SIG-M5 treated with dmso at 0.1 percent for 504 hours (cell line): ENCODE measurements around the gene TNRC6A.
"Not testable (repeated sequence)": the region's sequence is repeated elsewhere in the genome, so short reads cannot be mapped to it uniquely, and the experiment has no call there.

Source experiments
- DNase-seq: peaks from one replicate; lab custom pipeline; 2025; ENCODE audit not compliant: unreplicated experiment; lab: John Stamatoyannopoulos, UW

TNRC6A gene

DNA sequence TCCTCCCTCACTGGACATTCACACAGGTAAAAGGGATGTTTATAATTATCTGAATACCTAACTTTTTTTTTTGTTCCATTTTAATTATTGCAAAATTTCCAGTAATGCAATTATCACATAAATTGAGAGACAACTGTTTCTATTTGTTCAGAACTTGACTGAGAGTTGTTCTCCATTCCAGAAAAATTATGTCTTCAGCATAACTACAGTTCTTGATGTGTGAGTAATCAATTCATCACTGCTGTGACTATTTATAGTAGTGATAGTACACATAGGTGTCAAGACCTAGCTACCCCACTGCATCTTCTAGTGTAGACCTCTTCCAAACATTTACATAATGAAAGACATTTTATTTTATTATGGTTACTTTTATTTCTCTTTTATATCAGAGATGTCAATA lies 5.8 kb upstream of the TNRC6A start:
- DNase-seq, result no peak

- no peak for DNase-seq
These were observed 1.4 kb upstream of the TNRC6A start for GRCh38 chr16:24728011-24728410.

GRCh38 chr16:24728891-24729242 lies 584 bp upstream of the TNRC6A start:
- DNase-seq, result no peak

- no peak for DNase-seq
These were observed 732 bp downstream of the TNRC6A start for GRCh38 chr16:24729951-24730815.

GRCh38 chr16:24730914-24731313 lies 1.5 kb downstream of the TNRC6A start:
- no peak for DNase-seq

- DNase-seq, result no peak
These were observed 2.4 kb downstream of the TNRC6A start for GRCh38 chr16:24731722-24732419.

DNA sequence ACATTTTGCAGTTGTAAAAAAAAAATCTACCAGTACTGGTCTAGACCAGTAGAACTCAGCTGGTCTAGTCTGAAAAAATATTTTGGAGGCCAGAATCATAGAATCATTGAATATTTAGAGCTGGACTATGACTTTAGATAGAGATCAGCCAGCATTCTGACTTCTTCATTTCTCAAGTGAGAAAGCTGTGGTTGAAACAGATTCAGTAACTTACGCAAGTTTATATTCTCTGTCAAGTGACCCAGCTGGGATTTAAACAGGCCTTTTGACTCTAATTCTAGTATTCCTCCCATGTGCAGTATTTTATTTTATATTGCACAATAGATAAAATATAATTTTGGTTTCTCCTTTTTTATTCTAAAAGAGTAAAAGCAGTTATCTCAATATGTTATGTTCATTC lies 4.9 kb downstream of the TNRC6A start:
- no peak for DNase-seq

DNA sequence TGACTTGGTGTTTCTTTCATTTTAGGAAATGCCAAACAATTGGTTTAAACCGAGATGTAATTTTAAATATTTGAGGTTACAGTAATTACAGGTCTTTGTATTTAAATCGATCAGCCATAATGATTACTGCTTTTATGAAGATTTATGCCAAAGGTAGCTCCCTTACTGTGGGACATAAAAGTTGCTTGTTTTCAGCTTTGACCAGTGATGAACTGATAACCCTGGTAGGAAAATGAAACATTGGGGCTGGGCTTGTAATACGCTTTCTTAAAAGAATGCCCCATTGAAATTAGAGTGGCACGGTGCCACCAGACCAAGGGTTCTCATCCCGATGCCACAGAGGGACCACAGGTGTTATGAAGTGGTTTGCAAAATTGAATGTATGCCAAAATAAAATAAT lies 7.3 kb downstream of the TNRC6A start:
- DNase-seq, result no peak

DNA sequence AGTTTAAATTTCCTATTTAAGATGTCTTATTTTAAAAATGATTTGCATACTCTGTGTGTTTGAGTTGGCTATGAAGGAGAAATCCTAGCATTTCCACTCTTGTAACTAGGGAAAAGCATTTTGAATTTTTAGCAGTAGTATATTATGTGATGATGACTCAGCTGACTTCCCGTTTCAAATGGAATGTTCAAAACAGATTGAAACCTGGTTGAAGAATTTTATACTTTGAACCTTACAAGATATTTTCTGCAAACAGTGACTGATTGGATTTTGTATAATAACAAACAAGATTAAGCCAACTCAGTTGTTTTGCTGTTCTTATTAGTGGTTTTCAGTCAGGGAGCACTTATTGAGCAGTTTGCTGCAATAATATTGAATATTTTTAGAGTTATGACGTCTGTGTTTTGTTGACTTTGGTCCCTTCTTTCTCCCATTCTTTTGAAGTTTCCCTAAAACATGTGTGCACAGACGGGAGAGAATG lies 8.0 kb downstream of the TNRC6A start:
- DNase-seq, result no peak

DNA sequence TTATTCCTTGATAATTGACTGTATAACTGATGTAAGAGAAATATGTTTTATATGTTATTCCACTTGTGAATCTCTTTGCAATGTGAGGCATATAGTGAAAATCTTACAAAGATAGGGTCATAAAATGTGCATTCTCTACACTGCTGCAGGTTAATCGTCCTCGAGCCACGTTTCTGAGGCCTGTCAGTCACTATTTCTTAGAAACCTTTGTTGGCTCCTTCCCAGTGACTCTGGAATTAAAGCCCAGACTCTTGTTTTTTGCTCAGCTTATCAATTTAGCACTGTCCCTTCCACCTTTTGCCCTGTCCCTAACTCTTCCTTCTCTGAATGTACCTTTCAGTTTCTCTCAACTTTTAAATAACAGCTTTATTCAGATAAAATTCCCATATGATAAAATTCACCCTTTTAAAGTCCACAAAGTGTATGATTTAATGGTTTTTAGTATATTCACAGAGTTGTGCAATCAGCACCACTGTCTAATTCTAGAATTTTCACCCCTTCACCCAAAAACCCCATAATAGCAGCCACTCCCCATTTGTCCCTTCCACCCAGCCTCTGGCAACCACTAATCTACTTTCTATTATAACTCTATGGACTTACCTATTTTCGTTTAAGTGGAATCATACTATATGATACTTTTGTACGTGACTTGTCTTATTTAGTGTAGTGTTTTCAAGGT lies 8.6 kb downstream of the TNRC6A start:
- DNase-seq, result no peak

- DNase-seq, result no peak
These were observed 9.4 kb downstream of the TNRC6A start for GRCh38 chr16:24738895-24739294.

DNA sequence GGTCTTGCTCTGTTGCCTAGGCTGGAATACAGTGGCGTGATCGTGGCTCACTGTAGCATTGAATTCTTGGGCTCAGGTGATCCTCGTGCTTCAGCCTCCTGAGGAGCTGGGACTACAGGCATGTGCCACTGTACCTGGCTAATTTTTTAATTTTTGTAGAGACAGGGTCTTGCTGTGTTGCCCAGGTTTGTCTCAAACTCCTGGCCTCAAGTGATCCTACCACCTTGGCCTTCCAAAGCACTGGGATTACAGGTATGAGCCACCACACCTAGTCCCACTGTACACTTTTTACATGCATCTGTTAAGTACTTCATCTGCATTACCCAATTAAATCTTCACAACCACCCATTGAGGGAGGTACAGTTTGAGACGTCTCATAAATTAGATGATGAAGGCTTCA lies 12.4 kb downstream of the TNRC6A start:
- DNase-seq, result no peak

DNA sequence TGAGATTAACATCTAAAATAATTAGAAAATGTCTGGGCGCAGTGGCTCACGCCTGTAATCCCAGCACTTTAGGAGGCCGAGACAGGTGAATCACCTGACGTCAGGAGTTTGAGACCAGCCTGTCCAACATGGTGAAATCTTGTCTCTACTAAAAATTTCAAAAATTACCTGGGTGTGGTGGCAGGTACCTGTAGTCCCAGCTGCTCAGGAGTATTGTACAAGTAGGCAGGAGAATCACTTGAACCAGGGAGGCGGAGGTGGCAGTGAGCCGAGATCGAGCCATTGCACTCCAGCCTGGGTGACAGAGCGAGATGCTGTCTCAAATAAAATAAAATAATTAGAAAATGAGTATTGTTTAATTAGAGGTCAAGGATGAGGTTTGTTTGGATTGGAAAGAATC lies 13.2 kb downstream of the TNRC6A start:
- DNase-seq, result not testable (repeated sequence)

- DNase-seq, result no peak
These were observed 15.9 kb downstream of the TNRC6A start for GRCh38 chr16:24745391-24745790.

- peak; percentile 39 for DNase-seq
These were observed 16.3 kb downstream of the TNRC6A start for GRCh38 chr16:24745791-24746190.

DNA sequence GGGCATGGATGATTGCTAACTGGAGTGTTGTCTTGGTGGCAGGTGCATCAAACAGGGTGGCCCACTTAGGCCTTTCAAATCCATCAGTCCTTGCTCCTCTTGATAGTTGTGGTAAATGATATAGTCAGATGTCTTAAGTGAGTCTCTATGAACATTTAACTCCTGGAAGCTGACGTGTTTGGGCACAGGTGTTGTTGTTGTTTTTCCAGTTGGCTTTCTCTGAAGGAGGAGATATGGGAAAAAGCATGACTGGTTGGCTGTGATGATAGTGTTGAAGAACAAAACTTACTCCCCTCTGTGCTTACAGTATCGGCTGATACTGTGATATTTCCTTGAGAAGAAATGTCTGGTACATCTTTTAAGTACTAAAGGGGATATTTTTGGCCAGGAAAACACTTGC lies 18.0 kb downstream of the TNRC6A start:
- DNase-seq, result no peak

DNA sequence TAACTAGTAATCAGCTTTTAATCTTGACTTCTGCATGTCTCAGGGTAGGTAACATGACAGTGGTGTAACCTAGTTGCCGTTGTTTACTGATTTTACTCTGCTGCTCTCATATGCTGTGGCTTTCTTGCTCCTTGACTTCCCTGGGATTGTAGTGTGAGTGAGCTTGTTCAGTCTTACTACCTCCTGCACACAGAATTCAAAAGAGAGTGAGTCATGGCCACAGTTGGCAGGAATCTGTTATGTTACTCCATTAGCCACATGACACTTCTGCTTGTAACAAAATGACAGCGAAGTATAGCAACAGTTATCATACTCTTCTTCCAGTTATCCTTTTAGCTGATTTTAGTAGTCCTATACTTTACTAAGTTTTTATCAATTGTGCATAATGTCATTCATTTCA lies 18.8 kb downstream of the TNRC6A start:
- DNase-seq, result peak; percentile 75

DNA sequence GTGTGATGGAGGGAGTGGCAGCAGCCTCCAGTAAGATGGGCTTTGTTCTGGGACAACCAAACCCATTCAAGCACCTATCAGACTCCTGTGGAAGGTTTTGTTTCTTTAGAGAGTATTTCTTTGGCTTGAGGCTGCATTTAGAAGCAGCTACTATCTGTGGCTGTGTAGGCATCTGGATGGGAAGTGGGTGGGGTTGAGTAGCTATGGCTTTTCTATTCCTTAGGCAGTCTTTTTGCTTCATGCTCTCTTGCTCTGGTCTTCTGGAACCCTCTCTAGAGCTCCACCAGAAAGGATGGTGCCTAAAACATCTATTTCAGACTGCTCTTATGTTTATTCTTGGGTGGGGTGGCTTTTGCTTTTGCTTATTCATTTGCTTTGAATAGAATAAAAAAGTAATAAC lies 19.9 kb downstream of the TNRC6A start:
- DNase-seq, result no peak

DNA sequence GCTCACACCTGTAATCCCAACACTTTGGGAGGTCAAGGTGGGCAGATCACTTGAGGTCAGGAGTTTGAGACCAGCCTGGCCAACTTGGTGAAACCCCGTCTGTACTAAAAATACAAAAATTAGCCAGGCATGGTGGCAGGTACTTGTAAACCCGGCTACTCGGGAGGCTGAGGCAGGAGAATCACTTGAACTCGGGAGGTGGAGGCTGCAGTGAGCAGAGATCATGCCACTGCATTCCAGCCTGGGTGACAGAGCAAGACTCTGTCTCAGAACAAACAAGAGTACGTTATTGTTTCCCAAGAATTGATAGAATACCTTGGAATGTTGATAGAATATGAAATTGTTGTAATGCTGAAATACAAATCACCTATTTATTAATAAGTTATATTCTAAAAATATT lies 20.4 kb downstream of the TNRC6A start:
- DNase-seq, result not testable (repeated sequence)

DNA sequence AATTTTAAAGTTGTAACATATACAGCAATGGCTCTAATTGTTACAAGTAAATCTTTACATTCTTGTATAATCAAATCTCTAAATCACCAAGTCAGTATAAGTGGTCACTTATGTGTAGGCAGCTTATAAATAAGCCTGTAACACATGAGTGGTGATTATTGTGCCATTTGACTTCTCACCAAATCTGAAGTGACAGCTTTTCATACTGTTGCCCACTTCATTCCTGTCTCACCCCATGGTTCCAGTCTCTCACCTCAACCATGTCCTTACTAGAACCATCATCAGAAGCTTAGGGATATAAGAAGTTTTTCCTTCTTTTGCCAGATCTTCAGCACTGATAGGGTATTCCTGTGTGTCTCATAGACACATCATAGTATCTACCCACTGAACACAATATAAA lies 23.5 kb downstream of the TNRC6A start:
- no peak for DNase-seq

- DNase-seq, result no peak
These were observed 24.0 kb downstream of the TNRC6A start for GRCh38 chr16:24753437-24753836.

DNA sequence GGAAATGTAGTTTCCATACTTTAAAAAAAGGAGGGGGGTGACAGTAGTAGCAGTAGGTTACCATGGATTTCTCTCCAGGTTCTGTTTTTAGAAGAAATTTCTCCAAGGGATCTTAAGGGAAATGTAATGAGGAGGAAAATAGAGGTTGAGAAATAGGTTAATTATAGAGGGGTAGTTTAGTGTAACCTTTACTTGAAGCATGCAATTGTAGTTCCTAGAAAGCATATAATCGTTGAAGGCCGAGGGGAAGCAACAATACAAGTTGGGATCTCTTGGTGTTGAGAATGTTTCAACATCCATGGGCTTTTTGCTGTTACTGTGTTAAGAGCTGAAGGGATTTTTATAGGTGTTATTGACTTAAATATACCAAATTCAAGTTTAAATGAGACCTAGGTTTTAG lies 25.1 kb downstream of the TNRC6A start:
- DNase-seq, result no peak
